ENCODE results near the gene HNRNPA3. TPM values are rescaled to one million over a fixed set of nuclear protein-coding genes. Genes with fewer than 3 reads are reported as not detected.

The HNRNPA3 gene
- total RNA-seq, 4 donors from 2014 or later = 32.6 to 55.9 (median 47.4) TPM

- peak in 1 of 2 donors; percentile 80 for DNase-seq (ENCODE audit: low spot score in 2 of 2)
- WGBS, 2 donors = 36 to 58% methylated on average over 3 of the region's 3 CpGs
- intact Hi-C loops (cut with DNase I; ENCODE audit: low total_unique reads) = no loop called here
- no peak overlapping the region for H3K4me3 ChIP-seq (ENCODE audit: low read depth, poor library complexity, severe bottlenecking)
- no peak for TF ChIP-seq CTCF (IDR thresholded peaks at IDR 0.05)
- TF ChIP-seq POLR2A (IDR thresholded peaks at IDR 0.05) = no peak
Measured at GRCh38 chr2:177256695-177257094, 44.1 kb downstream of the HNRNPA3 start.

GRCh38 chr2:177257471-177257870 lies 44.9 kb downstream of the HNRNPA3 start:
- no peak overlapping the region for H3K4me3 ChIP-seq (ENCODE audit: low read depth, poor library complexity, severe bottlenecking)
- intact Hi-C loops (cut with DNase I; ENCODE audit: low total_unique reads) = no loop called here
- TF ChIP-seq POLR2A (IDR thresholded peaks at IDR 0.05) (no peak), CTCF (IDR thresholded peaks at IDR 0.05) (no peak)
- 70 to 92% methylated on average over 4 to 5 of the region's 5 CpGs for WGBS, 2 donors
- DNase-seq (ENCODE audit: low spot score in 2 of 2) = peak in 1 of 2 donors; percentile 64

- WGBS, 2 donors = 93 to 98% methylated on average over 2 of the region's 2 CpGs
- no peak overlapping the region for H3K4me3 ChIP-seq (ENCODE audit: low read depth, poor library complexity, severe bottlenecking)
- TF ChIP-seq CTCF (IDR thresholded peaks at IDR 0.05) (no peak), POLR2A (IDR thresholded peaks at IDR 0.05) (no peak)
- intact Hi-C loops (cut with DNase I; ENCODE audit: low total_unique reads) = no loop called here
- no peak for DNase-seq (ENCODE audit: low spot score in 2 of 2)
Measured at GRCh38 chr2:177258059-177258458, 45.5 kb downstream of the HNRNPA3 start.

- whole genome bisulfite sequencing, 2 donors = 28 to 33% methylated on average over 1 of the region's 1 CpG
- H3K4me3 ChIP-seq (ENCODE audit: low read depth, poor library complexity, severe bottlenecking) = no peak overlapping the region
- no peak for TF ChIP-seq POLR2A (IDR thresholded peaks at IDR 0.05)
- no peak for TF ChIP-seq CTCF (IDR thresholded peaks at IDR 0.05)
- DNase-seq (ENCODE audit: low spot score in 2 of 2) = no peak
- intact Hi-C loops (cut with DNase I; ENCODE audit: low total_unique reads) = no loop called here
Measured at GRCh38 chr2:177260379-177260778, 47.8 kb downstream of the HNRNPA3 start.

- DNase-seq (ENCODE audit: low spot score in 2 of 2) = no peak
- WGBS, 2 donors = 13 to 14% methylated on average over 5 of the region's 5 CpGs
- H3K4me3 ChIP-seq (ENCODE audit: low read depth, poor library complexity, severe bottlenecking) = no peak overlapping the region
- intact Hi-C loops (cut with DNase I; ENCODE audit: low total_unique reads) = no loop called here
- no peak for TF ChIP-seq CTCF (IDR thresholded peaks at IDR 0.05)
- no peak for TF ChIP-seq POLR2A (IDR thresholded peaks at IDR 0.05)
Measured at GRCh38 chr2:177261116-177262060, 48.8 kb downstream of the HNRNPA3 start.
